ENCODE data around the gene TRAF4. TPM values are rescaled to one million over a fixed set of nuclear protein-coding genes. Genes with fewer than 3 reads are reported as not detected.
"Not testable (repeated sequence)": the region's sequence is repeated elsewhere in the genome, so short reads cannot be mapped to it uniquely, and the experiment has no call there.

TRAF4 gene
- total RNA-seq, 1 experiment from 2014 or later = 227 TPM

DNA sequence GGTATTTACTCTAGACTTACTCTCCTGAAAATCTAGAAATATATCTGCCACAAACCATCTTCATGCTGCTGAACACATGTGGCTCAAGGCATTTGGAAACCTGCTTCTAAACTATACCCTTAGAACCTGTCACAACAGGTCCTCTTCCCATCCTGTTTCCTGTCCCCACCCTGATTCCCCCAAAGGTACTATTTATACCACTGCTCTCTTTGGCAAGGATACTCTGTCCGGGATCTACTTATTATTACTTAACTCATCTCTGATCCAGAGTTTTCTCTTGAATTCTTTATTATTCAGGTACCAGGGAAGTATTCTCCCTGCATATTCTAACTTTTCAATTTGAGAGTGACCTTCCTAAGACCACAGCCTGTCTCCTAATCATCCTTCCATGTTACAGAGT is 33.4 kb downstream of the TRAF4 start:
- no peak overlapping the region for H2BK12ac ChIP-seq (ENCODE audit: insufficient read length, low read depth, low read length)
- WGBS (ENCODE audit: extremely low coverage, insufficient read length, low lambda C conversion rate) = no CpG with 5 or more reads among the region's 1 CpG
- H3K9ac ChIP-seq (ENCODE audit: extremely low read depth, insufficient read length, low read length) = no peak overlapping the region
- TF ChIP-seq, protein P1, sequence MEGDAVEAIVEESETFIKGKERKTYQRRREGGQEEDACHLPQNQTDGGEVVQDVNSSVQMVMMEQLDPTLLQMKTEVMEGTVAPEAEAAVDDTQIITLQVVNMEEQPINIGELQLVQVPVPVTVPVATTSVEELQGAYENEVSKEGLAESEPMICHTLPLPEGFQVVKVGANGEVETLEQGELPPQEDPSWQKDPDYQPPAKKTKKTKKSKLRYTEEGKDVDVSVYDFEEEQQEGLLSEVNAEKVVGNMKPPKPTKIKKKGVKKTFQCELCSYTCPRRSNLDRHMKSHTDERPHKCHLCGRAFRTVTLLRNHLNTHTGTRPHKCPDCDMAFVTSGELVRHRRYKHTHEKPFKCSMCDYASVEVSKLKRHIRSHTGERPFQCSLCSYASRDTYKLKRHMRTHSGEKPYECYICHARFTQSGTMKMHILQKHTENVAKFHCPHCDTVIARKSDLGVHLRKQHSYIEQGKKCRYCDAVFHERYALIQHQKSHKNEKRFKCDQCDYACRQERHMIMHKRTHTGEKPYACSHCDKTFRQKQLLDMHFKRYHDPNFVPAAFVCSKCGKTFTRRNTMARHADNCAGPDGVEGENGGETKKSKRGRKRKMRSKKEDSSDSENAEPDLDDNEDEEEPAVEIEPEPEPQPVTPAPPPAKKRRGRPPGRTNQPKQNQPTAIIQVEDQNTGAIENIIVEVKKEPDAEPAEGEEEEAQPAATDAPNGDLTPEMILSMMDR (conservative IDR thresholded peaks at IDR 0.05) = no peak
- Mint-ChIP-seq H3K27ac (peak overlapping the region in 2 of 3 experiments; percentile 36 to 71; a peak in 1 of 7 replicates), H3K27me3 (ENCODE audit: low read depth) (no peaks in the 10 kb centered on the region), H3K4me3 (no peak overlapping the region), H3K36me3 (ENCODE audit: insufficient read depth in 1 of 3, low read depth in 3 of 3) (peaks cover 26 to 41% (median 33%) of the 10 kb centered on the region in 3 experiments; a peak in 6 of 7 replicates), H3K4me1 (peaks cover 0 to 10% of the 10 kb centered on the region in 2 experiments; a peak in 2 of 4 replicates), H3K9me3 (no peaks in the 10 kb centered on the region)
- no peaks in the 10 kb centered on the region for H3K9me3 ChIP-seq (ENCODE audit: control insufficient read depth, low read depth, low read length)
- H4K20me1 ChIP-seq (ENCODE audit: control insufficient read depth, insufficient read depth, insufficient read length) = no peaks in the 10 kb centered on the region
- H4K5ac ChIP-seq (ENCODE audit: insufficient read length, low read depth, low read length) = no peak overlapping the region
- H3K27ac ChIP-seq (ENCODE audit: insufficient read length, low read depth, low read length) = no peak overlapping the region
- no peak overlapping the region for H2BK5ac ChIP-seq (ENCODE audit: insufficient read length, low read length)
- no peak overlapping the region for H3K4me2 ChIP-seq (ENCODE audit: insufficient read depth, insufficient read length, low read length)
- H3K14ac ChIP-seq (ENCODE audit: insufficient read depth, low read length) = no peak overlapping the region
- no peak overlapping the region for H2BK15ac ChIP-seq (ENCODE audit: low read depth, low read length)
- H3K79me2 ChIP-seq (ENCODE audit: insufficient read depth, low read length) = peaks cover 10% of the 10 kb centered on the region; the same call in 1 of the 2 replicates
- no peaks in the 10 kb centered on the region for H3K23me2 ChIP-seq (ENCODE audit: insufficient read length, low read depth, low read length, poor library complexity, severe bottlenecking)
- H3K18ac ChIP-seq (ENCODE audit: insufficient read length, low read depth, low read length) = no peak overlapping the region
- H3K56ac ChIP-seq (ENCODE audit: insufficient read length, low read depth, low read length) = no peak overlapping the region
- no peaks in the 10 kb centered on the region for H3K79me1 ChIP-seq (ENCODE audit: insufficient read depth, low read depth, low read length, poor library complexity, severe bottlenecking)
- no peak overlapping the region for H2BK120ac ChIP-seq (ENCODE audit: low read depth, low read length, poor library complexity, severe bottlenecking)
- no peak overlapping the region for H4K8ac ChIP-seq (replicated peaks; ENCODE audit: insufficient read length, low read depth, low read length)
- no peak overlapping the region for H2AFZ ChIP-seq (ENCODE audit: low read length)
- no peak overlapping the region for H3T11ph ChIP-seq (ENCODE audit: low read length)
- no peaks in the 10 kb centered on the region for H3K27me3 ChIP-seq (ENCODE audit: insufficient read depth, low read length)
- no peak overlapping the region for H3K4ac ChIP-seq (ENCODE audit: low read depth, low read length)
- no peak overlapping the region for H3K23ac ChIP-seq (ENCODE audit: insufficient read length, low read depth, low read length)
- no peak overlapping the region for H2BK20ac ChIP-seq (ENCODE audit: low read depth, low read length, poor library complexity, severe bottlenecking)
- H2AK5ac ChIP-seq (ENCODE audit: insufficient read length, low read length) = no peak overlapping the region
- no peak overlapping the region for H4K91ac ChIP-seq (ENCODE audit: insufficient read length, low read depth, low read length)
- no peaks in the 10 kb centered on the region for H3K4me1 ChIP-seq (ENCODE audit: insufficient read depth, low read length)
- DNase-seq = no peak

DNA sequence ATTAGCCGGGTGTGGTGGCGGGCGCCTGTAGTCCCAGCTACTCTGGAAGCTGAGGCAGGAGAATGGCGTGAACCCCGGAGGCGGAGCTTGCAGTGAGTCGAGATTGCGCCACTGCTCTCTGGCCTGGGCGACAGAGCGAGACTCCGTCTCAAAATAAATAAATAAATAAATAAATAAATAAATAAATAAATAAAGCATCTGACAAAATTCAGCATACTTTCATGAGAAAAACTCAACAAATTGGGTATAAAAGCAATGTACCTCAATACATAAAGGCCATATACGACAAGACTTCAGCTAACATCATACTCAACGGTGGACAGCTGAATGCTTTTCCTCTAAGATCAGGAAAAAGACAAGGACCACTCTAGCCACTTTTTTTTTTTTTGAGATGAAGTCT is 35.8 kb downstream of the TRAF4 start:
- not testable (repeated sequence) for H2BK120ac ChIP-seq (ENCODE audit: low read depth, low read length, poor library complexity, severe bottlenecking); H3K14ac ChIP-seq (ENCODE audit: insufficient read depth, low read length); H3K9me3 ChIP-seq (ENCODE audit: control insufficient read depth, low read depth, low read length); H4K8ac ChIP-seq (replicated peaks; ENCODE audit: insufficient read length, low read depth, low read length); H3K4me3 Mint-ChIP-seq; H2BK15ac ChIP-seq (ENCODE audit: low read depth, low read length); H3K4me1 Mint-ChIP-seq; H3K79me2 ChIP-seq (ENCODE audit: insufficient read depth, low read length); H3K4ac ChIP-seq (ENCODE audit: low read depth, low read length); H3K23ac ChIP-seq (ENCODE audit: insufficient read length, low read depth, low read length); H3K79me1 ChIP-seq (ENCODE audit: insufficient read depth, low read depth, low read length, poor library complexity, severe bottlenecking); H2AFZ ChIP-seq (ENCODE audit: low read length); H3K9me3 Mint-ChIP-seq; H3K27ac ChIP-seq (ENCODE audit: insufficient read length, low read depth, low read length); H3T11ph ChIP-seq (ENCODE audit: low read length); H2BK5ac ChIP-seq (ENCODE audit: insufficient read length, low read length); H4K20me1 ChIP-seq (ENCODE audit: control insufficient read depth, insufficient read depth, insufficient read length); H3K27me3 ChIP-seq (ENCODE audit: insufficient read depth, low read length); H2BK20ac ChIP-seq (ENCODE audit: low read depth, low read length, poor library complexity, severe bottlenecking); H3K18ac ChIP-seq (ENCODE audit: insufficient read length, low read depth, low read length); H2AK5ac ChIP-seq (ENCODE audit: insufficient read length, low read length); H3K56ac ChIP-seq (ENCODE audit: insufficient read length, low read depth, low read length); H3K9ac ChIP-seq (ENCODE audit: extremely low read depth, insufficient read length, low read length); H3K4me2 ChIP-seq (ENCODE audit: insufficient read depth, insufficient read length, low read length); H2BK12ac ChIP-seq (ENCODE audit: insufficient read length, low read depth, low read length); H3K27me3 Mint-ChIP-seq (ENCODE audit: low read depth); H3K23me2 ChIP-seq (ENCODE audit: insufficient read length, low read depth, low read length, poor library complexity, severe bottlenecking); DNase-seq; H4K91ac ChIP-seq (ENCODE audit: insufficient read length, low read depth, low read length); H3K27ac Mint-ChIP-seq; H3K4me1 ChIP-seq (ENCODE audit: insufficient read depth, low read length); H4K5ac ChIP-seq (ENCODE audit: insufficient read length, low read depth, low read length)
- peaks cover 15 to 29% (median 21%) of the 10 kb centered on the region in 3 experiments; a peak in 6 of 7 replicates for H3K36me3 Mint-ChIP-seq (ENCODE audit: insufficient read depth in 1 of 3, low read depth in 3 of 3)
- WGBS (ENCODE audit: extremely low coverage, insufficient read length, low lambda C conversion rate) = no CpG with 5 or more reads among the region's 13 CpGs
